ENCODE data around the gene ELP5.

The ELP5 gene

DNA sequence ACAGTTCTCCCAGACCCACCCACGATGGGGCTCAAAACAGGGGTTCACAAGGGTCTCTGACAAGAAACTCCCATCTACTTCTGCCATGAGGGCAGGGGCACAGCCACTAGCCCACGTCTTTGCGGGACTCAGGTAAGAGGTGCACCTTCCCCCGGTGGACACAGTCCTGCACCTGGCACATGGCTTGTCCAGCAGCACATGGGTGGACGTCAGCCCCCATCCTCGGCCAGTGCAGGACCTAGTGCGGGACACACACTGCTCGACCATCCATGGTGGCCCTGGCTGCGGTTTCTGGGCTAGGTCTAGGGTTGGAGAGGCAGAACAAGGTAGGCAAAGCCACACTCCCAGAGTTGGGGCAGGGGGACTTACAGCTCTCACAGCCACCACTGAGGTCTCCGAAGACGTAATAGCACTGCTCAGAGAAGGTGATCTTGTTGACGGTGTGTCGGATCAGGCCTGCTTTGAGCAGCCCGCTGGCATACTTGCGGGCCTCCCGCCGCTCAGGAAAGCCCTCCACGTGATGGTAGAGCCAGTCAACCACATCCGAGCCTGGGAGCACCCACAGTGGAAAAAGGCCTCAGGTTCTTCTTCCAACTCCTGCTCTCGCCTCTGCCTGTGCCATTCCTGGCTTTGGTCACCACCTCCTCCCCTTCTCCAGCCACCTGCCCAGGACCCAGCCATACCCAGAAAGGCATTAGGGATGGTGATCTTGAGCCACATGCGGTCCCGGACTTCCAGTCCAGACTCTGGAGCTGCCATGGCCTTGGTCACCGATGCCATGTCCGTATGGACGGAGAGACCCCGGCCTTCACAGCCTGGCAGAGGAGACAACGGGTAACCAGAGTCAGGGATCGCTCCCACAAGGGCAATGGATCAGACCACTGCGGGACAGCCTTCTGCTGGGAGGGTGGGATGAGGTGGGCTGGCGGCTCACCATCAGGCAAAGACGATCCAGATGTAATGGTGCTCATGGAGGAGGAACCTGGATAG lies 25.0 kb upstream of the ELP5 start:
- in situ Hi-C loops (cut with MboI; ENCODE audit: low sequenced_read_pairs, unreplicated experiment) = no loop called here
- DNase-seq (ENCODE audit: low spot score) = no peak
- TF ChIP-seq, protein P1, sequence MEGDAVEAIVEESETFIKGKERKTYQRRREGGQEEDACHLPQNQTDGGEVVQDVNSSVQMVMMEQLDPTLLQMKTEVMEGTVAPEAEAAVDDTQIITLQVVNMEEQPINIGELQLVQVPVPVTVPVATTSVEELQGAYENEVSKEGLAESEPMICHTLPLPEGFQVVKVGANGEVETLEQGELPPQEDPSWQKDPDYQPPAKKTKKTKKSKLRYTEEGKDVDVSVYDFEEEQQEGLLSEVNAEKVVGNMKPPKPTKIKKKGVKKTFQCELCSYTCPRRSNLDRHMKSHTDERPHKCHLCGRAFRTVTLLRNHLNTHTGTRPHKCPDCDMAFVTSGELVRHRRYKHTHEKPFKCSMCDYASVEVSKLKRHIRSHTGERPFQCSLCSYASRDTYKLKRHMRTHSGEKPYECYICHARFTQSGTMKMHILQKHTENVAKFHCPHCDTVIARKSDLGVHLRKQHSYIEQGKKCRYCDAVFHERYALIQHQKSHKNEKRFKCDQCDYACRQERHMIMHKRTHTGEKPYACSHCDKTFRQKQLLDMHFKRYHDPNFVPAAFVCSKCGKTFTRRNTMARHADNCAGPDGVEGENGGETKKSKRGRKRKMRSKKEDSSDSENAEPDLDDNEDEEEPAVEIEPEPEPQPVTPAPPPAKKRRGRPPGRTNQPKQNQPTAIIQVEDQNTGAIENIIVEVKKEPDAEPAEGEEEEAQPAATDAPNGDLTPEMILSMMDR (IDR thresholded peaks at IDR 0.05; ENCODE audit: borderline replicate concordance, control extremely low read depth, extremely low read depth, insufficient read depth, missing control alignments) = no peak

DNA sequence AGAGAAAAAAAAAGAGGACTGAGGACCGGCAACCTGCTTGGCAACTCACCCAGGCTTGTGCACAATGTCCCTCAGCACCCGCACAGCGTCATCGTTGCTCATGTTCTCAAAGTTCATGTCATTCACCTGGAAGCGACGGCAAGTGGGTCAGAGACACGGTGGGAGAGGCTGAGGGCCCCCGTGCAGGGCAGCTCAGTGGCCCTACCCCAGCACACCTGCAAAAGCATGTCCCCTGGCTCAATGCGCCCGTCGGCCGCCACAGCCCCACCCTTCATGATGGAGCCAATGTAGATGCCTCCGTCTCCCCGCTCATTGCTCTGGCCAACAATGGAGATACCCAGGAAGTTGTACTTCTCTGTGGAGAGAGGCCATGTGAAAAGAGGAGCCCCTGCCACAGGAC lies 23.1 kb upstream of the ELP5 start:
- DNase-seq (ENCODE audit: low spot score) = no peak
- TF ChIP-seq, protein P1 (IDR thresholded peaks at IDR 0.05; ENCODE audit: borderline replicate concordance, control extremely low read depth, extremely low read depth, insufficient read depth, missing control alignments) = no peak
- in situ Hi-C loops (cut with MboI; ENCODE audit: low sequenced_read_pairs, unreplicated experiment) = no loop called here

DNA sequence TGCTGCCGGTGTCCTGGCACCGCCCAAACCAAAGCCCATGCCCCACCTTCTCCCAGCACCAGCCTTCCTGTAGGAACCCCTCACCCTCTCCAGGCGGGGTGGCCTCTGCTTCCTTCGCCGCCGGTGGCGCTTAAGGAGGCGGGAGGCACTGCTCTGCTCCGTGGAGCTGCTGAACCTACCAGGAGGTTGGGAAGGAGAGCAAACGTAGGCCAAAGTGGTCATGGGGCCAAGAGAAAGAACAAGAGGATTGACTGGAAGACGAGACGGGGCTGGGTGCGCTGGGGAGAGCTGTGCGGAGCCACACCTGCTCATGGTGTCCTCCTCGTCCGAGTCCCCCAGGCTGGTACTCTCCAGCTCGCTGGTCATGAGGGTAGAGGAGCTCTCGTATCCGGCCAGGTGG lies 22.5 kb upstream of the ELP5 start:
- no peak for DNase-seq (ENCODE audit: low spot score)
- TF ChIP-seq, protein P1 (IDR thresholded peaks at IDR 0.05; ENCODE audit: borderline replicate concordance, control extremely low read depth, extremely low read depth, insufficient read depth, missing control alignments) = no peak
- in situ Hi-C loops (cut with MboI; ENCODE audit: low sequenced_read_pairs, unreplicated experiment) = no loop called here

DNA sequence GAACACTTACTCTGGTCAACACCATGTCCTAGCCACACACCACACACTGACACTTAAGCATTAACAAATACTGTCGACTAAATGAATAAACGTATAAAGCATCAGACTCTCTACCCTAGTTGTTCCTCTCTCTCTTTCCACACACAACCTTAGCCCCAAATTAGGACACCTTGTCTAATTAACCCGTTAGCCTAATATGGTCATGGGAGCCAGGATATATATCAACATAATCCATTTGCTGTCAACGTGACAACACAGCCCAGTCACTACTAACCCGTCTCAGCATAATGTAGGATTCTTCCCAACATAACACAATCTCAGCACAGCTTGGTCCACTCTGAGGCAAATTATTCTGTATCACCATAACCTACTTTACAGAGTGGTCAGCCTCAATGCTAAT lies 19.9 kb upstream of the ELP5 start:
- no peak for DNase-seq (ENCODE audit: low spot score)
- TF ChIP-seq, protein P1 (IDR thresholded peaks at IDR 0.05; ENCODE audit: borderline replicate concordance, control extremely low read depth, extremely low read depth, insufficient read depth, missing control alignments) = no peak
- in situ Hi-C loops (cut with MboI; ENCODE audit: low sequenced_read_pairs, unreplicated experiment) = no loop called here

DNA sequence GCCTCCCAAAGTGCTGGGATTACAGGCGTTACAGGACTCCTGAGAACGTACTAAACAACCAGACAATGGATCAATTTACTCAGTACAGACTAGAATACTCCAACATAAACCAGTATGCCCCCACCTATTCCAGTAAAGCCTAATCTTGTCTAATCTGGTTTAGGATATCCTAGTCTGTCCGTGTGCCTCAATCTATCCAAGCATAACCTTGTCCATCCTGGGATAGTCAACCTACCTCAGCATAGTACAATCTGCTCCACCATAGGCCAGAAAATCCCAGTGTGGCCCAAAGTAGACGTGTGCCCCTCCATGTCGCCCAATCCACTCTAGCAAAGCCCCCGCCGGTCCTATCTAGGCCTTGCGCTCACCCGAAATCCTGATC lies 18.3 kb upstream of the ELP5 start:
- TF ChIP-seq, protein P1 (IDR thresholded peaks at IDR 0.05; ENCODE audit: borderline replicate concordance, control extremely low read depth, extremely low read depth, insufficient read depth, missing control alignments) = no peak
- in situ Hi-C loops (cut with MboI; ENCODE audit: low sequenced_read_pairs, unreplicated experiment) = no loop called here
- no peak for DNase-seq (ENCODE audit: low spot score)

DNA sequence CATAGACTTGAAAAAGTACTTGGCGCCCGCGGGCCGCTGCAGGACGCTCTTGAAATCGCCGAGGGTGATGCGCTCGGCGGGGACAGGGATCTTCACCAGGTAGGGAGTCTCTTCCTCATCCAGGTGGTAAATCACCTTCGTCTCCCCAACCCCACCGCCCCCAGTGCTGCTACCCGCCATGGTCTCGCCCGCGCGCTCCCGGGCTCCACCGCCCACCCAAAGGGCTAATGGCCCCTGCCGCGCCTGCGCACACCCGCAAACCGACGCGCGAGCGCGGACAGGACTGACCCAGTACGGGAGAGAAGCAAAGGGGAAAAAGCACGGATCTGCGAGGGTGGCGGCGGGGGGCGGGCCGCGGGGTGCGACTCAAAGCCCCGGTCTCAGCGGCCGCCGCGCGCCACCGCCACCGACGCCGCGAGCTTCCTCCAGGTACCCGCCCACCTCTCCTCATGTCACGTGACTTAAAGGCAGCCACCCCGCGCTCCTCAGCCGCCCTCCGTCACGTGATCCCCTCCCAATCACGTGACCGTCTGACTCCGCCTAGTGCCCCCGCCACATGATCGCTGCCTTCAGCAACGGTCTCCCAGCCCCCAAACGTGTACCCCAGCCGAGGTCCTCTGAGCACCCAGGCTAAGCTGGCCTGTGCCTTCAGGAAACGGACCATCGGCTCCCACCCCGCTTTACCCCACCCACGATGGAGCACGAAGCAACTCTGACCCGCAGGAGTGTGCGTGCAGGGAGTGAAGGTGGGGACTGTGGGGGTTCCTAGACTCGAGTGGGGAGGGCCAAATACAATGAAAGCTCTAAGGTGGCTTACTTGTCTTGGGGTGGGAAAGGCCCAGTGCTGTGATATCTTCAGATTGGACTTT lies 17.7 kb upstream of the ELP5 start, which contains the start of gene DVL2:
Gene DVL2 (minus strand): TSS at position 435 of the 869 bp plus-strand sequence. CDS start 255 bp downstream, at position 180.
- TF ChIP-seq, protein P1 (IDR thresholded peaks at IDR 0.05; ENCODE audit: borderline replicate concordance, control extremely low read depth, extremely low read depth, insufficient read depth, missing control alignments) = no peak
- in situ Hi-C loops (cut with MboI; ENCODE audit: low sequenced_read_pairs, unreplicated experiment) = no loop called here
- peak; percentile 97 for DNase-seq (ENCODE audit: low spot score)

Measured in GM13976 (cell line).